ENCODE data around the gene CRMP1. TPM values are rescaled to one million over a fixed set of nuclear protein-coding genes. Genes with fewer than 3 reads are reported as not detected.

CRMP1 gene
- total RNA-seq, 4 donors from 2014 or later: 0.21 to 0.59 (median 0.30) TPM; not detected in 1

GRCh38 chr4:5890063-5890727 is 2.7 kb downstream of the CRMP1 start:
- peaks cover 0 to 51% (median 12%) of the 10 kb centered on the region in 4 donors for H3K4me1 ChIP-seq
- no peak overlapping the region for H3K27ac ChIP-seq
- H3K9me3 ChIP-seq: no peaks in the 10 kb centered on the region
- peak overlapping the region in 1 of 4 donors; percentile 19 for H3K4me3 ChIP-seq
- H3K27me3 ChIP-seq: peaks cover 0 to 91% of the 10 kb centered on the region in 2 donors
- DNase-seq (ENCODE audit: low spot score in 2 of 2): no peak
- 1 to 2% methylated on average over 24 to 38 of the region's 41 CpGs for WGBS, 2 donors
- TF ChIP-seq EP300 (IDR thresholded peaks at IDR 0.05) (no peak), POLR2A (IDR thresholded peaks at IDR 0.05) (no peak), CTCF (IDR thresholded peaks at IDR 0.05) (no peak)
- H3K36me3 ChIP-seq: no peaks in the 10 kb centered on the region

GRCh38 chr4:5889002-5889696 is 3.7 kb downstream of the CRMP1 start:
- no peak for TF ChIP-seq POLR2A (IDR thresholded peaks at IDR 0.05)
- TF ChIP-seq EP300 (IDR thresholded peaks at IDR 0.05): no peak
- no peak for TF ChIP-seq CTCF (IDR thresholded peaks at IDR 0.05)
- DNase-seq (ENCODE audit: low spot score in 2 of 2): no peak
- 23 to 26% methylated on average over 8 of the region's 8 CpGs for WGBS, 2 donors
- Histone ChIP-seq H3K9me3 (no peaks in the 10 kb centered on the region), H3K4me3 (no peak overlapping the region), H3K27ac (no peak overlapping the region), H3K4me1 (peaks cover 0 to 51% (median 12%) of the 10 kb centered on the region in 4 donors), H3K27me3 (peaks cover 0 to 88% of the 10 kb centered on the region in 2 donors), H3K36me3 (no peaks in the 10 kb centered on the region)

GRCh38 chr4:5888222-5889001 is 4.5 kb downstream of the CRMP1 start:
- Histone ChIP-seq H3K27me3 (peaks cover 0 to 80% of the 10 kb centered on the region in 2 donors), H3K4me1 (peaks cover 0 to 51% (median 12%) of the 10 kb centered on the region in 4 donors), H3K4me3 (peak overlapping the region in 3 of 4 donors; percentile 10 to 47 (median 26)), H3K27ac (no peak overlapping the region), H3K36me3 (no peaks in the 10 kb centered on the region), H3K9me3 (no peaks in the 10 kb centered on the region)
- WGBS, 2 donors: 2% methylated on average over 10 to 26 of the region's 81 CpGs
- DNase-seq (ENCODE audit: low spot score in 2 of 2): no peak
- TF ChIP-seq POLR2A (IDR thresholded peaks at IDR 0.05) (no peak), EP300 (IDR thresholded peaks at IDR 0.05) (no peak), CTCF (IDR thresholded peaks at IDR 0.05) (no peak)

- 1 to 5% methylated on average over 15 to 36 of the region's 70 CpGs for WGBS, 2 donors
Observed at GRCh38 chr4:5887361-5888221, 5.3 kb downstream of the CRMP1 start.

More at GRCh38 chr4:5887361-5888221, 5.3 kb downstream of the CRMP1 start:
- TF ChIP-seq CTCF (IDR thresholded peaks at IDR 0.05) (no peak), POLR2A (IDR thresholded peaks at IDR 0.05) (no peak), EP300 (IDR thresholded peaks at IDR 0.05) (no peak)
- peak overlapping the region in 3 of 4 donors; percentile 10 to 47 (median 26) for H3K4me3 ChIP-seq
- no peaks in the 10 kb centered on the region for H3K9me3 ChIP-seq
- H3K27ac ChIP-seq: no peak overlapping the region
- DNase-seq (ENCODE audit: low spot score in 2 of 2): no peak
- no peaks in the 10 kb centered on the region for H3K36me3 ChIP-seq
- peaks cover 0 to 78% of the 10 kb centered on the region in 2 donors for H3K27me3 ChIP-seq
- peaks cover 0 to 49% (median 12%) of the 10 kb centered on the region in 4 donors for H3K4me1 ChIP-seq
